ENCODE results near the gene MINDY4B.

- TF ChIP-seq MAFK (IDR thresholded peaks at IDR 0.05; ENCODE audit: low read depth, low read length) (no peak), CTCF (conservative IDR thresholded peaks at IDR 0.05; ENCODE audit: low read depth, low read length) (no peak), RAD21 (IDR thresholded peaks at IDR 0.05; ENCODE audit: low read length) (no peak), POLR2A (IDR thresholded peaks at IDR 0.05; ENCODE audit: low read depth, low read length) (no peak), RCOR1 (IDR thresholded peaks at IDR 0.05; ENCODE audit: insufficient replicate concordance, low read length) (no peak), USF2 (IDR thresholded peaks at IDR 0.05; ENCODE audit: low read depth, low read length) (no peak), CEBPB (IDR thresholded peaks at IDR 0.05; ENCODE audit: low read depth, low read length) (no peak), SMC3 (IDR thresholded peaks at IDR 0.05; ENCODE audit: low read depth, low read length) (no peak), MAZ (IDR thresholded peaks at IDR 0.05; ENCODE audit: borderline replicate concordance, low read depth, low read length) (no peak), FOS (IDR thresholded peaks at IDR 0.05; ENCODE audit: low read depth, low read length) (no peak)
Observed at GRCh38 chr3:150942221-150942620, 37.0 kb upstream of the MINDY4B start.
